Measurements from ENCODE around the gene IGF1R. TPM values are rescaled to one million over a fixed set of nuclear protein-coding genes. Genes with fewer than 3 reads are reported as not detected.

Gene IGF1R
- total and polyA plus RNA-seq, 2 of the 13 experiments (the other 11 are each of a cell fraction or from before 2014, with no cell fraction given) = 15.9 to 18.4 TPM

DNA sequence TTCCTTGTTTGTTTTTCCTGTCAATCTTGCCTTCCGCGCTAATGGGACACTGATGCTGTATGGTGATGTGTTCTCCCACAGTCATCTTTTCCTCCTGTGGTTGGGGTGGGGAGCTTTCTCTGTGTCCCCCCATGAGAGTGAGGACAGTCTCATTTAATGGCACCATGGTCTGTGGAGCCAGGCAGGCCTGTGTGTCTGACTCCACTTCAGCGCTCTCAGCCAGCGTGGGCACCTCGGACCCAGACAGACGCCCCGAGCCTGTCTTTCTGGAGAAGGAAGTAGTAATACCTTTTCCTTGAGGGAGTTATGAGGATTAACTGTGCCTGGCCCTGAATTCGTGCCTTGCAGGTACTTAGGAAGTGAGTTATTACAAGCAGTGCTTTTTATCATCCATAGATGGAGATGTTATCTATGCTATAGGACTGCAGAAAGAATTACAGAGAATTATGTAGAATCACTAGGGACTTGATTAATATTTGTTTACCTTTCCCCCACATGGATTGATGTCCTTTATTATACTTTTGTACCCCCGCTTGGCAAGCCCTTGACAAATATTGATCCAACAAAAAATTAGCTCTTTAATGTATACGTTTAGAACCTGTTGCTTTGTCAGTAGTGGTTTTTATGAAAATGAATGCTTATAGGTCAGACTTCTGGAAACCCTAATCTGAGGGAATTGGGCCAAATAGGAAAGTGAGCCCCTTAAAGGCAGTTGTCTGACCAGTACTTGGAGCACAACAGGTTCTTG lies 206.9 kb downstream of the IGF1R start (continued):
- TF ChIP-seq ZNF232 (CRISPR knock-in tag; IDR thresholded peaks at IDR 0.05; ENCODE audit: borderline replicate concordance) = no peak
- no peak for TF ChIP-seq ZNF749 (CRISPR knock-in tag; IDR thresholded peaks at IDR 0.05; ENCODE audit: borderline replicate concordance)
- TF ChIP-seq ZNF652 (CRISPR knock-in tag; IDR thresholded peaks at IDR 0.05; ENCODE audit: borderline replicate concordance, low read depth) = no peak
- no peak for TF ChIP-seq ZNF468 (CRISPR knock-in tag; IDR thresholded peaks at IDR 0.05)

DNA sequence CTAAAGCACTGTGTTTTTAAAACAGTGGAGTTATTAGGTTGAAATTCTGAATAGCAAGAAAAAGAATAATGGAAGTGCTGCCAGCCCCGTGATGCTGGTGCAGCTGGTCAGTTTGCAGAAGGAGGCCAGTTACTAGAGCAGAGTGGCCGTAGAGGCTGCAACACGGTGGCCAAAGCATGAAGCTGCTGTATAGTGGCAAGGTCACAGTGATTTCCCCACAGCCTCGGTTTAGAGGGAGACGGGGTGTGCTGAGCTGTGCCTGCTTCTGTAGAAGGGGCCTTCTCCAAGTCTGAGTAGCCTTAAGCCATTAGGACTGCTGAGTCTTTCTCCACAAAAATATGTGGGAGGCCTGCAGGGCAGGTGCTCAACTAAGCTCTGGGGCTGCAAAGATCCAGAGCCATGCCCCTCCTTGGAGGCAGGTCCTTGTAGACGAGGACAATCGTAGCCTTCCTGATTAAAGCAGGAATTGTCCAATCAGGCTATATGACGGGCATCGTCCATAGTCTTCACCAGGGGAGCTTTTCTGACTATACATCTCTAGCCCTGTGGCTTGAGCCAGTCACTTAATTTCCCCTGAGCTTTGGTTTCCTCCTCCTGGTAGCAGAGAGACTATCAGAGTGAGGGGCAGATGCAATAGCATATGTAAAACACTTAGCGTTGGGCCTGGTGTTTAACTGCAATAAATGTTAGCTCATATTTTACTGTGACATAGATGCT lies 207.6 kb downstream of the IGF1R start:
- Histone ChIP-seq H2AFZ (ENCODE audit: low read length) (no peak overlapping the region), H3K27ac (ENCODE audit: extremely low read length, insufficient read depth, low read length) (no peak overlapping the region)
- TF ChIP-seq JUND (CRISPR knock-in tag; IDR thresholded peaks at IDR 0.05) (no peak), ZC3H4 (CRISPR knock-in tag; IDR thresholded peaks at IDR 0.05; ENCODE audit: borderline replicate concordance) (no peak), RFXANK (CRISPR knock-in tag; IDR thresholded peaks at IDR 0.05) (no peak), NR2F6 (IDR thresholded peaks at IDR 0.05) (no peak), NR2F6 (CRISPR knock-in tag; IDR thresholded peaks at IDR 0.05) (no peak), HDAC6 (IDR thresholded peaks at IDR 0.05; ENCODE audit: low read depth, low read length) (no peak), KIAA2018 (CRISPR knock-in tag; IDR thresholded peaks at IDR 0.05; ENCODE audit: borderline replicate concordance) (no peak)
- TF ChIP-seq, protein P1, sequence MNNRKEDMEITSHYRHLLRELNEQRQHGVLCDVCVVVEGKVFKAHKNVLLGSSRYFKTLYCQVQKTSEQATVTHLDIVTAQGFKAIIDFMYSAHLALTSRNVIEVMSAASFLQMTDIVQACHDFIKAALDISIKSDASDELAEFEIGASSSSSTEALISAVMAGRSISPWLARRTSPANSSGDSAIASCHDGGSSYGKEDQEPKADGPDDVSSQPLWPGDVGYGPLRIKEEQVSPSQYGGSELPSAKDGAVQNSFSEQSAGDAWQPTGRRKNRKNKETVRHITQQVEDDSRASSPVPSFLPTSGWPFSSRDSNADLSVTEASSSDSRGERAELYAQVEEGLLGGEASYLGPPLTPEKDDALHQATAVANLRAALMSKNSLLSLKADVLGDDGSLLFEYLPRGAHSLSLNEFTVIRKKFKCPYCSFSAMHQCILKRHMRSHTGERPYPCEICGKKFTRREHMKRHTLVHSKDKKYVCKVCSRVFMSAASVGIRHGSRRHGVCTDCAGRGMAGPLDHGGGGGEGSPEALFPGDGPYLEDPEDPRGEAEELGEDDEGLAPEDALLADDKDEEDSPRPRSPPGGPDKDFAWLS (CRISPR knock-in tag; IDR thresholded peaks at IDR 0.05; ENCODE audit: borderline replicate concordance) = no peak
- TF ChIP-seq, protein P2, sequence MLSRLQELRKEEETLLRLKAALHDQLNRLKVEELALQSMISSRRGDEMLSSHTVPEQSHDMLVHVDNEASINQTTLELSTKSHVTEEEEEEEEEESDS (CRISPR knock-in tag; IDR thresholded peaks at IDR 0.05; ENCODE audit: borderline replicate concordance) = no peak

More for the DNA sequence above, 207.6 kb downstream of the IGF1R start:
- Histone ChIP-seq H3K9ac (ENCODE audit: insufficient read depth, low read depth, low read length) (no peak overlapping the region), H3K27me3 (ENCODE audit: control insufficient read depth in 1 of 2, insufficient read depth in 2 of 2, low read length in 2 of 2) (no peaks in the 10 kb centered on the region), H3K4me2 (ENCODE audit: low read depth, low read length) (no peak overlapping the region), H3K4me3 (replicated peaks in 1 of 3; ENCODE audit: insufficient read depth in 1 of 3, low read depth in 2 of 3, low read length in 3 of 3) (no peak overlapping the region), H3K4me1 (ENCODE audit: insufficient read depth, low read length) (peaks cover 49% of the 10 kb centered on the region), H3K9me3 (ENCODE audit: low read length) (no peaks in the 10 kb centered on the region), H3K79me2 (ENCODE audit: insufficient read depth, low read length) (peaks cover 66% of the 10 kb centered on the region), H4K20me1 (ENCODE audit: insufficient read depth, low read length) (peaks cover 64% of the 10 kb centered on the region), H3K36me3 (replicated peaks in 1 of 2; ENCODE audit: control insufficient read depth in 1 of 2, insufficient read depth in 2 of 2, low read length in 2 of 2) (no peaks in the 10 kb centered on the region)
- no peak for ATAC-seq
- CTCF ChIA-PET (ENCODE audit: low intra/inter-chr PET ratio, low total read pairs) = no interaction called here
- WGBS (ENCODE audit: low lambda C conversion rate) = 98% methylated on average over 8 of the region's 10 CpGs
- intact Hi-C loops (cut with micrococcal nuclease; ENCODE audit: unreplicated experiment) (no loop called here), in situ Hi-C loops (cut with HindIII; ENCODE audit: extremely low pct_ligation_motif_present, low pct_unique_long_range_greater_than_20kb) (no loop called here)
- DNase-seq (ENCODE audit: low spot score) = no peak
- no peak for FAIRE-seq
- BruUV-seq (replicated peaks) = no TSS peak
- POLR2A ChIA-PET = no interaction called here
